ENCODE measurements around the gene CLSTN2. TPM values are rescaled to one million over a fixed set of nuclear protein-coding genes. Genes with fewer than 3 reads are reported as not detected.

The CLSTN2 gene
- total RNA-seq, 2 experiments from 2014 or later, result not detected

DNA sequence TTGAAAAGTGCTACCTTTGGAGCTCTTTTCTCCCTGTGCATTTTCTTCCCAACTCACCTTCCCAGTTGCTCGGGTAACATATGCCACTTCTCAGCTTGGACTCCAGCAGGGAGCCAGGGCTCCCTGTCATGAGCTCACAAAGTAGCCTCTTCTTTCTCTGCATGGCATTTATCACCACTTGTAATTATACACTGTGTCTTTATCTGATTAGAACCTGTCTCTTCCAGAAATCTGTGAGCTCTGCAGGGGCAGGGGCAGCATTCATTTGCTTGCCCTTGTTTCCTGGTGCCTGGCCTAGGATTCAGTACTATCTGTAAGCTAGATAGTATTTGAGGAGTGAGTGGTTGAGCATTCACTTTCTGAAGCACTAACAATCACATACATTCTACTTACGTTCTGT is 100.9 kb downstream of the CLSTN2 start:
- POLR2A ChIA-PET, result no interaction called here
- CTCF ChIA-PET, result no interaction called here

DNA sequence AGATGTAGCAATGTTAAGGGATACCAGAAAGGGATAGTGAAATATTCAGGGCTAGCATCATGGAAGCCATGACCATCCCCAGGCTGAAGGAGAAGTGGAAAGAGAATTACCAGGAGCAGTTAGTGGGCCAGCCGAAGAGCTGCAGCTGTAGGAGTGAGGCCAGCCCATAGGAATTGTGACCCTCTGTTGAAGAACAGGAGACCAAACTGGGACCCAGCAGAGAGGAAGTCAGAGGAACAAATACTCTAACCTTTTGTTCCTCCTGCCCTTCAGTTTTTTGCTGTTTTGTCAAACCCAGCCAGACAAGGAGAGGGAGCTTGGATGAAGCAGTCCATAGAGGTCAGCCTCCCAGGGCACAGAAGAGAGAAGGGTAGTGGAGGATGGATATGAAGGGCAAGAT is 115.4 kb downstream of the CLSTN2 start:
- ChIA-PET CTCF (no interaction called here), POLR2A (no interaction called here)

DNA sequence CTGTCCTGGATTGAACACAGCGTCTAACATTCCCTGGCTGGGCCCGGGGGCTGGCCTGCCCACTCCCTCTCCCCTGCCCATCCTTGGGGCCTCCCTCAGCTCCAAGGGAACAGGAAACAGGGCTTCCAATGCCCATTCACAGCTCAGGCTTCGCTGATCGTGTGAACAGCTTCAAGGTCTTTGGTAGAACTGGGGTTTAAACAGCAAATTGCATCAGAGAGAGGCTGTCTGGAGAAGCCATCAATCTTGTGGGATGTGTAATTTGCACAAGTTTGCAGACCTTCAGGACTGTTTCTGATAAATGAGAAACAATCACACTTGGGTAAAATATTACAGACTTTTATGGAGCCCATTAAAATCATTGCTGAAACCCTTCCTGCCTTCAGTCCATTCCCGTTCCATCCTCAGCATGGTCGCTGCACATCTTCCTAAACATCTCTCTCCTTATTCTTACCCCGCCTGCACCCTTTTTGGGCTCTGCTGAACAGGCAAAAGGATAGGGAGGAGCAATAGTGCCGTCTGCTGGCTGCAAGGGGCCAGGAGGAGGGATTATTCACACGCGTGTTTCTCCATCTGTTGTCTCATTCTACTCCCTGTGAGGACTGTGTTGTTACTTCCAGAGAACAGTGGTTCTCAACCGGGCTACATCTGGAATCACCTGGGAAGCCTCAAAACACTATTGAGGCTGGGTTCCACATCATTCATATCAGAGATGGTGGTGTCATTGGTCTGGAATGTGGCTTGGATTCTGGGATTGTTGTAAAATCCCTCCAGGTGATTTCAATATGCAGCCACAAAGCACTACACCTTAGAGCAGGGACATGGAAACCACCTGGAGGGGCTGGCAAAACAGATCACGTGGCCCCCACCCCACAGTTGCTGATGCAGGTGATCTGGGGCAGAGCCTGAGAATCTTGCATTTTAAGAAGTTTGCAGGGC is 116.3 kb downstream of the CLSTN2 start:
- ChIA-PET POLR2A (no interaction called here), CTCF (no interaction called here)

DNA sequence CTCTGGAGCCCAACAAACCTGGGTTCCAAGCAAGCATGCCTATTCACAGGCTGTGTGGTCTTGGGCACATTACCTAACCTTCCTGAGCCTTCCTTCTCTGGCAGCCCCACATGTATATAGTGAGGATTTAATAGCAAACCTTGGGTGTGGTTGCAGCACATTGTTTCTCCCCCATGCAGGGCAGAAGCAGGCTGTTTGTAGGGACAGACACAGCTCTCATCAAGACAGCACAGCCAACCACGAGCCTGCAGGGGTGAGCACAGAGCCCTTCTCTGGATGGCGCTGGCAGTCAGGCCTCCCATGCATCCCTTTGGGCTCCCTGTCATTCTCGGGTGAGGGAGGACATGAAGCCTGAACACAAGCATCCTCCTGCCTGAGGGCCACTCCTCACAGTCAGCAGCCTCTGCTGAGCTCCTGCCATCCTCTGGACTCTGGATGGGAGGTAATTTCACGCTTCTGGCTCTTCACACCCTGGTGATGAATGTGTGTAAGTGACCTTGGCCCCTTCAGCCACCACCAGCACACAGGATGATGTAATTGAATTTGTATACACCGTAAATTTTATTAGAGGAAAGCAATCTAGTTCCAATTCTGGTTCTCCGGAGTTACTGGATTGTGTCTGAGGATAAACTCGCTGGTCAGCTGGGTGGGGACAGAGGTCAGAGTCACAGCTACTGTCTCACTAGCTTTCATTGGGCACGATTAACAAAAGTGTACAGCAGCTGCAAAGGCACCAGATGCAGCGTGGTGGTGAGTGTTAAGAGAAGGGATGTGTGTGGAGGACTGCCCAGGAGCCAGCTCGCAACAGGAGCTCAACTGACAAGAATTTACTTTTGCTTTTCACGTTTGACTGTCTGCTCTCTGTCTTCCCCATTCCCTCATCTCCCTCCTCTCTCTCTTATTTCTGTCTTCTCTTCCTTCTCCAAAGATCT is 118.1 kb downstream of the CLSTN2 start:
- ChIA-PET CTCF (no interaction called here), POLR2A (no interaction called here)

DNA sequence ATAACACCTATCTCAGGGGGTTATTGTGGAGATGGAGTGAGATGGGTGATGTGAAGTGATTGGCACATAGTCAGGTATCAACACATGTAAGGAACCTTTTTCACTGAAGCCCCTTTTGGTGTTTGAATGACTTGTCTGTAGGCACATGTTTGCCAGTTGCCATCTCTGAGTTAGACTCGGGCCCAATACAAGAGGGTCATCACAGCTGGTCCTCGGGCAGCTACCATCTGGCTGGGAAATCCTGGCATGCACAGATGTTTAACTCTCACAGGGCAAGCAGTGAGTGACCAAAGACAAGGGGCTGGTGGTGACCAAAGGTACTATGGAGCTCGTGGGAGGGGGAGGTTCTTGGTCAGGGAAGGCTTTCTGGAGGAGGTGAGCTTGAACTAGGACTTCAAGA is 118.8 kb downstream of the CLSTN2 start:
- POLR2A ChIA-PET, result no interaction called here
- CTCF ChIA-PET, result no interaction called here

DNA sequence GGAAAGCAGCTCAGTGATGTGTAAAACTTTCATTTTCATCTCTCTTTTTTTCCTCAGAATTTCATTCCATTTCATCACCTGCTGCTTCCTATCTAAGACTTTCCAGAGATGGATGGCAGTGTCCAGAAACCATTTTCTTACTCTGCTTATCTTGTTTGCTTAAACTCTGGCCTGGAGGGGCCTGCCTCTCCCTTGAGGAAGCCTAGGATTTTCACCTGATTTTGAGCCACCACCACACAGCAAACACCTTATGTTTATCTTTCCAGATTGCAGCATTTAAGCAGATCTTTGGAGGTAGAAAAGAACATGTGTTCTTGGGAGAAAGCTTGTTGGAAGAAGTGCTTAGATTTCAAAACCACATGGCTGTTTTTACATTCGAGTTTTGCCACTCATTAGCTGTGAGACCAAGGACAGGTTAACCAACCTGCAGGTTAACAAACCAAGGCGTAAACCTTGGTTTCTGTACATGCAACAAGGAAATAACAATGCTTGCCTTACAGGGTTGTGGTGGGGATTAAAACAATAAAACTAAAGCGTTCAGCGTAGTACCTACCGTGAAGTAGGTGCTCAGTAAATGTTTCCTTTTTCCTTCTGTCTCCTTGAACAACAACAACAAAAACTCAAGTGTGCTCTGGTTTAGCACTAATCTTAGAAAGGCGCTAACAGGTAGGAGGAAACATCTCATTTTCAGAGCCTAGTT is 120.3 kb downstream of the CLSTN2 start:
- POLR2A ChIA-PET, result no interaction called here

DNA sequence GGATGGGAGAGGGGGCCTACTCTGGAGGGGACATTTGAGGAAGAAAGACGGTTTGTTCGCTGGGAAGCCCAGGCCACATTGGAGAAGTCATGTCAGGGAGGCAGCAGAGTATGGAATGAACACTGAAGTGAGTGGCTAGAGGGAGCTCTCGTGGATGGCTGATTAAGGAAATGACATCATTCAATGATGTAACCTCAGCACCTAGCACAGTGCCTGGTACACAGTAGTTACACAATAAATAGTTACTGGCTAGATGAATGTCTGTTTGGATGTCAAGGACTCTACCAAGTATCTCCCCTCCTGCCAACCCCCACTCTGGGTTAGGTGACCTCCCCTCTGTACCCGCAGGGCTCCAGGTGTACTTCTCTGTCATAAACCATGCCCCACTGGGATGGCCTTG is 121.1 kb downstream of the CLSTN2 start:
- POLR2A ChIA-PET, result no interaction called here

More for the DNA sequence above, 120.3 kb downstream of the CLSTN2 start:
- CTCF ChIA-PET, result no interaction called here

DNA sequence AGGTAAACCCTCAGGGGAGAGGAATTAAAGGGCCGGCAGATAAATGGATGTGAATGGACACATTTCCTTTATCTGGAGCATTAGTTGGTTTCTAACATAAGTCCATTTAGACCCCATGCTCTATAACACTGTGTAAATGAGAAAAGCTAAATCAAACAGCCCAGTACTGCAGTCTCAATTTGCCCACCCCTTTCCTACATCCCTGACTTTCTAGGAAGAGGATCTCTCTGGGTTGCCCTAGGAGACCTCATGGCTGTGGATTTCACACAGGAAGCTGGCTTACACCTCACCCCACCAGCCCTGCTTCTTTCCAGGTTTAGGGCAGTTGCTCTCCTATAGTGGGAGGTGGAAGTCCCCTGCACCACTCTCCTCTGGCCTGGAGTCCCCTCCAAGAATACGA is 126.2 kb downstream of the CLSTN2 start:
- POLR2A ChIA-PET, result no interaction called here
- CTCF ChIA-PET, result no interaction called here

More for the DNA sequence above, 121.1 kb downstream of the CLSTN2 start:
- CTCF ChIA-PET, result no interaction called here

DNA sequence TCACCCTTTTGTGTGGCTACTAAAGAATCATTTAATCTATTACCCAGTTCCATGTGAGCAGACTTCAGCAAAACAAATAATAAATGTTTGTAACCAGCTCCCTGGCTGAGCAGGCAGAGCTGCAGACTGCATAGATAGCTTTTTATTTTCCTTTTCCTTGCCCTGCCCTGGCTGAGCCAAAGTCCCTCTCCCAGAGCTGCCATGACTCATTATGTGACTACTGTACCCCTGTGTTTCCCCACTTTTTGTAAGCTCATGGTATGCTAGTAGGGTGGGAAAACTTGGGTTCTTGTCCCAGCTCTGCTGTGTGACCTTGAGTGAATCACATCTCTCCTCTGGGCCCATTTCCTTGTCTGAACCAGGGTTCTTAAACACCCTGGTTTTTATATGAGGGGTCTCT is 127.5 kb downstream of the CLSTN2 start:
- CTCF ChIA-PET, result no interaction called here
- POLR2A ChIA-PET, result no interaction called here

DNA sequence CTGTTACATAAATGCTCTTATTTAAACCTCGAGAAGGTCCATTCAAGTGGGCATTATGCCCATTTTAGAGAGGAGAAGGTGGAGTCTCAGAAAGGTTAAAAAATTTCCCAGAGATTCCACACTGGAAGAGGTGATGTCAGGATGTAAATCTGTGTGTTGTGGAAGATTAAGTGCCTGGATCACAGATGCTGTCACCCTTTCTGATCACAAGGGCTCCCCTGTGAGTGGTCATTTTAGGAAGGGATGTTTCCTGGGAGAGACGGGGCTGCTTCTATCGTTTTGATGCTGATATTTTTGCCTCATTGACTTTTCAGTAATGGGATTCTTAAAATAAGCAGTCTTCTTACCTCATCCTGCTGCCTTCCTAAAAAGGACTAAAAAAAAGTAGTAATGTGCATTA is 132.5 kb downstream of the CLSTN2 start:
- ChIA-PET CTCF (no interaction called here), POLR2A (no interaction called here)

DNA sequence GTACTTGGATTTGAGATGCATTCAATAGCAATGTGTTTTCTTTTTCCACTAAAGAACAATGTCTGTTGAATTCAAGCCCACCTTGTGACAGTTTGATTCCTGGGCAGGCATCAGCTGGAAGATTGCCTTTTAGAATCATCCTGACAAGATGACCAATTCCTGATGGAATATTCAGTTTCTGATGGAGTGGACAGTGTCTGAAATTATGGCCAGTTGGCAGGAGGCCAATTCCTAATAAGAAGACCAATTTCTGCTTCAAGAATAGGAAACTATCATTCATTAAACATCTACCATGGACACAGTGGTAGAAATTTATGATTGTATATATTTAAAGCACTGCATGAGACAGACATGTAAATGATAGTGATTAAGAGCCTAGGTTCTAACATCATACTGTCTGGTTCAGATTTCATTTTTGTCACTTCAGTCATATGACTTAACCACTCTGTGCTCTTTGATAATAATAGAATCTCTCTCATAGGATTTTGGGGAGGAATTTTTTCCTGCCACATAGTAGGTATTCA is 133.6 kb downstream of the CLSTN2 start:
- ChIA-PET CTCF (no interaction called here), POLR2A (no interaction called here)

DNA sequence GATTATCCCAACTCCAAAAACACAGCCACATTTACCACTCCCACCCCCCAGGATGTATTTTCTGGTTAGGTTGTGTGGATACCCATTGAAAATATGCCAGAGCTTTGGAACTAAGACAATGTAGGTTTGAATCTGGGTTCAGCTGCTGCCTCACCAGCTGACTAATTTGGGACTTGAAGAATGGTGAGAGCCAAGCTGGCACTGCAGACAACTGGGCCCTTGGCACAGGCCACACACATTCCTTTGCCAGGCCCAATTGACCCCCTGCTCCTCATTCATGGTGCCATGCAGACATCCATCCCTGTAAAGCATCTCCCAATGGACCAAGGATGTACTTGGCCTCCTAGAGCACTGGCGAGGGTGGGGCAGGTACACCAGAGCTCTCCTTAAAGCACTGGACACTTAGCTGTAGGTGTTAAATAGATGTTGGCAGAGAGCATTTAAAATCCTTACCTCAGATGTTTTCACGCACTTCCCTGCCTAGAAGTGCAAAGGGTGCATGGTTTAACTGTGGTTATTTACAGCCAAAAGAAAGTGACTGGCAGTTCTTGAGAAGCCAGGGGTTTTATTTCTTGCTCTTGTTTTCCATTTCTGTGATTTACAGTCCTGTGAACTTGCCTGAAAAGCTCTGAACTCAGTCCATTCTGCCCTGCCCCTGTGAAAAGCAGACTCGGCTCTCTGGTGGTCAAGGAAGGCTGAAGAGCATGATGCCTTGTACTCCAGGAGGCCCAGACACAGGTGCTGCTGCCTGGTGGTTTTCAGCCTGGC is 138.5 kb downstream of the CLSTN2 start:
- ChIA-PET POLR2A (no interaction called here), CTCF (interaction anchor here (0.6 kb wide), 1 partner anchor 151 kb away, joined by 3 read pairs; no protein-coding TSS in a partner anchor)

DNA sequence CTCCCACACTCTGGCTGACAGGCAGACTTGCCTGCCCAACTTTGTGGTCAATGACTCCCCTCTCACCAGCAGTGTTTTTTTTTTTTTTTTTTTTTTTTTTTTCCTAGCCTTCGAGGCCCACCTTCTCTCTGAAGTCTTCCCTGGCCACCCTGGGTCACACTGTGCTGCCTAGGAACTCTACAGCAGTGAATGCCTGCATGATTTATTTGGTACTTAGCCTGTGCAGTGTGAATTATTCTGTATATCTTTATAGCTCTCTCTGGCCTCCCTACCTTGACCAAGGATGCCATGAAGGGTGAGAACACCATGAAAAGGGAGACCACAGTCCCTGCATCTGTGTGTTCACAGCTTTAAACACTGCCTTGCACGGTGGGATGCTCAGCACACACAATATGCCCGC is 141.6 kb downstream of the CLSTN2 start:
- CTCF ChIA-PET, result interaction anchor here (0.7 kb wide), 1 partner anchor 31 kb away, joined by 4 read pairs; no protein-coding TSS in a partner anchor

DNA sequence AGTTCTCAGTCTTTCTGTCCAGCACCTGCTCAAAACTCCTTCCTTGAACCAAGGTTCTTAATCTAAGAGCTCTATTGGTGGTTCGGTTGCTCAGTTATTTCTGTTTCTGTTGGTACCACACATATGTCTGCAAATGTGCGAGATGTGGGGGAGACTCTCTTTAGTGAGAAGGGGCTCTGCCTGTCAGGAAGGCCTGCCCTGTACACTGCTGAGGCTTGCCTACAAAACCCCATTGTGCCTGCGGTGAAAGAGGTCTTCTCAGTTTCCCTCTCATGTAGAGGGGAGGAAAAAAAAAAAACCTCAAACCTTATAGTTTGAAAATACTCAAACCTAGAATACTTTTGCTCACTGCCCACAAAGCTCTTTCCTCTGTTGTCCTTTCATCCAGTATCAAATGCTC is 142.4 kb downstream of the CLSTN2 start:
- ChIA-PET CTCF (no interaction called here), POLR2A (no interaction called here)

More for the DNA sequence above, 141.6 kb downstream of the CLSTN2 start:
- POLR2A ChIA-PET, result no interaction called here

DNA sequence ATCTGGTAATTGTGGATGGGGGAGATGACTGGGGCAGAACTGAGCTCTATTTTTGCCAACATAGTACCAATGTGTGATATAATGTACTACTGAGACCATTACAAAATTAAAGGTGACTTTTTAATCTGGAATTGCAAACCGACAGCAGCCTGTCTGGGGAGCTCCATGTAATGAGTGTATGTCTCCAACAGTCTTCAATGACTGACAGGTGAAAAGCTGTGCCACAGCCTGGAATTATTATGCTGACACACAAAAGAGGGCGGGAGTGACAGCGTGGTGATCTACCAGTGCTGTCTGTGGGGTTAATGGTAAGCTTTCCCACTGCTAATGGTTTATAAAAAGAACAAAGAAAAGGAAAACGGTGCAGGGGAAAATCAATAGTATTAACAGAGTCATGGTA is 143.4 kb downstream of the CLSTN2 start:
- CTCF ChIA-PET, result no interaction called here

DNA sequence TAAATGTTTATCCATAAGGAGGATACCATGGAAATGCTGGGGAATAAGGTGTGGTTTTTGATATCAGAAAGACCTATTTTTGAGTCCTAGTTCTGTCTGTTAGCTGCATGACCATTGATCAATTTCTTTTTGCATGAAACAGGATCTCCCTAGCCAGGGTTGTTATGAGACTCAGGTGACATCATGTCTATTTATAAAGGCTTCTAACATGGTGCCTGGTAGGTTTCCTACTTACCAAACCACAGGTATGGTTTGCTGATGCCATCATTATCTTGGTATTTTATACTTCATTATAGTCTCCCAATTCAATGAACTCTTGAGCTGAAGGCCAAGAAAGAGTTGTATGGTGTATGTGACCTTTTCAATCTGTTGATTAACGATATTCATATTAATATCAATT is 144.0 kb downstream of the CLSTN2 start:
- CTCF ChIA-PET, result no interaction called here
- POLR2A ChIA-PET, result no interaction called here

More for the DNA sequence above, 143.4 kb downstream of the CLSTN2 start:
- POLR2A ChIA-PET, result no interaction called here

DNA sequence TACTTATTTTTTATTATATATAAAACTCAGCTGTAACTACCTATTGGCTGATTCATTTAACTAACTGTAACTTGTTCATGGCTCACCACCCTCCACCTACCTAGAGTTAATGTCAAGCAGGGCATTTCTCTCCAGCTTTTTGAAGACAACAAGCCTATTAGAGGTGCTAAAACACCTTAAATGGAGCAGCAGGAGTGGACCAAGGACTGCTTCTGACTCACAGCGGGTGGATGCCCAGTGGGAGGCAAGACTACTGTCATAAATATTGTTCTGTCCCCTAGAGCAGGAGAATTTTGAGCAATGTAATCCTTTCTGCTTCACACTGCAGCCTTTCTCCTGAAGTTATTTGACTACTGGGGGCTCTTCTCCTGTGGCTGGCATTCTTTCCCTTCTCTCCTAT is 146.9 kb downstream of the CLSTN2 start:
- POLR2A ChIA-PET, result no interaction called here

DNA sequence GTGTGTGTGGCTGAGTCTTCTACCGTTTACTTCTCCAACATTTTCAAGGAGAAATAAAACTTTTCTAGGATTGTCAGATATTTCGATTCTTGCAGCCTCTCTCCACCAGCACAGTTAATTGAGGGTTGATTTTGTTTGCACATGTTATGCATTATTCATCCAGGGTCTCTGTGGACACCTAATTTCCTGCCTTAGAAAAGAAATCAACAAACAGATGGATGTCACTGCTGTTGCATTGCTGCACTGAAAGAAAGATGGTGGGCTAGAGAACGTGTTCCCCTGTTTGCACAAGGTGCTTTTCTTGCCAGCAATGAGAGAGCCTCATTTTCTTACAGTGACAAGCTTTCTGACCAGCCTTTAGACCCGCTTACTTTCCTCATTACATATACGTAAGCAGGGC is 150.0 kb downstream of the CLSTN2 start:
- CTCF ChIA-PET, result no interaction called here

More for the DNA sequence above, 146.9 kb downstream of the CLSTN2 start:
- CTCF ChIA-PET, result no interaction called here

DNA sequence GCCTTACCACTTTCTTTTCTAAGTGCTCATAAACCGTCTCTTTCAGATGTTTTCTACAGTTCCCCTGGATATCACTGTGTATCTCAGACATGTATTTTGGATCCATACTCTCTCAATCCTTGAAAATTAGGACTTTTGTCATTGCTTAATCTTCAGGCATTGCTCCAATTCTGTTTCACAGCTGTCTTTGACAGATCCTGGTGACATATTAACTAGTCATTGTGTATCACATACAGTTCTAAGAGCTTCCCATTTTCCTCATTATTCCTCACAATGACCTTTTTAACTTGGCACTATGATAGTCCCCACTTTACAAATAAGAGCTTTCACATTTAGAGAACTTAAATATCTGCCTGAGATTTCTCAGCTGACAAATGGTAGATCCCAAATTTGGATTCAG is 151.7 kb downstream of the CLSTN2 start:
- ChIA-PET CTCF (no interaction called here), POLR2A (no interaction called here)

More for the DNA sequence above, 150.0 kb downstream of the CLSTN2 start:
- POLR2A ChIA-PET, result no interaction called here

Measured in activated CD8-positive, alpha-beta memory T cell treated with anti-CD3 and anti-CD28 coated beads for 36 hours (primary cell).